GM19351 (cell line): ENCODE measurements around the gene CACNA1C.

Experiments
- ATAC-seq: cut with Tn5 transposase; IDR thresholded peaks from one replicate; pipeline ENCODE4 v1.9.1; 2021; ENCODE audit warnings: mild to moderate bottlenecking, moderate library complexity; ENCODE audit not compliant: unreplicated experiment

CACNA1C gene

DNA sequence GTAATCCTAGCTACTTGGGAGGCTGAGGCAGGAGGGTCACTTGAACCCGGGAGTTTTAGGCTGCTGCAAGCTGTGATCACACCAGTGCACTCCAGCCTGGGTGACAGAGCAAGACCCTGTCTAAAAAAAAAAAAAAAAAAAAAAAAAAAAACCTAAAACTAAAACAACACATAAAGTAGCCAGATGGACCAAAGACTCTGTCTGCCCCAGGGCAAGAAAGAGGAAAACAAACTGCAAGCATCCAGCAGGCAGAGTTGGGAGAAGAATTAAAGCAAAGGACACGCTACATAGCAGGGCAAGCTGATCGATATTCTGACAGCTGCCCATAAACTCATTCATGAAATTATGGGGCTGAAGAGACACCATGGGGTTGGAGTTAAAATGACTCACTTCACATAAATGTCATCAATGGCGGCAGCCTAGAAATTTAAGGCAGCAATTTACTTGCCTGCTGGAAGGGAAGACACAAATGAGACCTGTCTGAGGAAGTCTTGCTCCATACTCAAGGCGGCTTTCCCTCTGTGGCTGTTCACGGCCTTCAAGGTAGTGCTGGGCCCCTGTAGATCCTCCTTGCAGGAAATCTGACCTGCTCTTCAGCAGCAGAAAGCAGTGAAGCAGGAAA, 482.9 kb downstream of the CACNA1C start:
- ATAC-seq: no peak

DNA sequence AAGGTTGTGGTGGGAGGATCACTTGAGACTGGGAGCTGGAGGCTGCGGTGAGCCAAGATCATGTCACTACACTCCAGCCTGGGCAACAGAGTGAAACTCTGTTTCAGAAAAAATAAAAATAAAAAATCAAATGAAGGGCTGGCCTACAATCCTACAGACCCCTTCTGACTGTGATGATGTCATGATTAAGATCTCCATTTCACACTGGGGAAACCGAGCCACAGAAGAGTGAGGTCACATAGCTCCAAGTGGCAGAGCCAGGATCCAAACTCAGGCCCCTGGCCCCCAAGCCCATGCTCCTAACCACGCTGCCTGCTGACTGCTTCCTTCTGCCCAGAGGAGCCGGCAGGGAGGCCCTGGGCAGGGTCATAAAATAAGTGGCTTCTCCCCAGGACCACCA, 483.9 kb downstream of the CACNA1C start:
- no peak for ATAC-seq

DNA sequence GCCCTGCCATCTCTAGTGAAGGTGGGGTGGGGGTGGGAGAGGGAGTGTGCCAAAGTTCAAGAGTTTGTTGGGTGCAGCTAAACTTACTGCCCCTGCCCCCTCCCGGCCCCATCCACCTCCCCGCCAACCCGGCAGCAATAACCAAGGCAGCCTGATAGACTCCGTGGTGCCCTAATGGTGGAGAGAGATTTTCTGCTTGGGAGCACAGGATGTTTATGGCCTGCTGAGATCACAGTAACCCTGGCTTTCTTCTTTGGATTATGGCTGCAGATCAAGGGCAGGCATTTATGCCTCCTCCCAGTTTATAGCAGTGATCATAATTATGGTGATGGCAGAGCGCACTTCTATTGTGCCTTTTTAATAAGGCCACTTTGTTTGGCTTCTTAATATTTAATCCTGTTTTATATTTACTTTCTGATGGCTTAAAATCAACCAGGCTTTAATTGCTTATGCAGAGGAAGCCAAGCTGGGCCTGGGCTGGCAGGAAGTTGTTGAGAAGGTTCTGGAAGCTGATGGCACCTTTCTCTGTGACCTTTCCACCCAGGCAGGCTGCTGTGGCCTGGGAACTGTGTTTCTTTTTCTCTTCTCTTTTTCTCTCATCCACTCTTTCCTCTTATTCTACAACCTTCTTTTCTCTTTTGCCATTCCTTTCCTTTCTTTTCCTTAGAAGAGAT, 485.2 kb downstream of the CACNA1C start:
- no peak for ATAC-seq

DNA sequence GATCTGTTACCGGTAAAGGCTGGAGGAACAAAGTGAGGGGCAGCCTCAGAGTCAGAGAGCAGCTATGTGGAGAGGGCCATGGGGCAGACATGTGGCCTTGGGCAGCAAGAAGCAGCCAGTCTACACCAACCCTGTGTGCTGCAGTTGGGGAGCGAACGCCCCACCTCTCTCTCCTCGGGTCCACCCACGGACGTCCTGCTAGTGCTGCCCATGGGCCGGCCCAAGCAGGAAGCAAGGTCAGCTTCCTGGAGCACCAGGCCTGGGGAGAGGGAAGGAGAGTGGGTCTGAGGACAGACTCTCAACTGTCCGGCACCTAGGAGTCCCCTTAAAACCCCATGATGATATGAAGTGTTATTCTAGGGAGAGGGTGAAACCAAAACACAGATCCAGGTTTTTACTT, 487.2 kb downstream of the CACNA1C start:
- no peak for ATAC-seq

DNA sequence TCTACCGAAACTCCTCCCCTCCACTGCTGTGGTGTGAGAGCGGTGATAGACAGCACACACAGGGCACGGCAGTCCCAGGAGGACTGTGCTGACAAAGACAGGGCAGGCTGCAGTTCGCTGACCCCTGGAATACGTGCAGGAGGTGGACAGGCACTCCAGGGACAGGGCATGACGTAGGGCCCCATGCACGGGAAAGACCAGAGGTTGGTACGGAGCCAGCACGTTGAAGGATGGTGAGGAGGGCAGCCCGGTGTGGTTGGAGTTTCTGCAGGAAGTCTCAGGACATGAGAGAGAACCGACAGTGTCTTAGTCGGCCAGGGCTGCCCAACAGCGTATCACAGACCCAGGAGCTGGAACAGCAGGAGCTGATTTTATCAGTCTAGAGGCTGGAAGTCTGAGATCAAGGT, 487.8 kb downstream of the CACNA1C start:
- no peak for ATAC-seq

DNA sequence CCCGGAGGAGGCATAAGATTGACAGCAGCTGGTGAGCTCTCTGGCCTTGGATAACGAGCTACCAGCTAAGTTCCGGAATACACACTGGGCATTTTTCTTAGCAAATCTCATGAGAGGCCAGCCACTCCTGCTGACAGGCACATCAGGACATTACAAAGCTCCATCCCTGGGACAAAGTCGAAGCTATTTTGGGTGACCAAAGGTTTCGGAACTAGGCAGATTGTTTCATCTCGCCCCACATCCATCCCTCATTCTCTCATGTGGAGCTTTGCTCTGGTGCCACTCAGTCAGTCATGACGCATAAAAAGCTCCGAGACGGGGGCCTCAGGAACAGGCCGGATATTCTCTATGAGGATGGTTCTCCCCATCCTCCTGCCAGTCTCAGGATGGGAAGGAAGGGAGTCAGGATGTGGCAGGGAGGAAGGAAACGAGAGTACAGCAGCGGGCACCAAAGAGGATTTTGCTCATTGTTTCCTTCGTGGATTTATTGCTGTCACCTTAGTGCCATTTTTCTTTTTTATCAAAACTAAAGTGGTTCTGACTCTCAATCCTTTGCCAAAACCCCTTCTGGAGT, 488.9 kb downstream of the CACNA1C start:
- no peak for ATAC-seq

DNA sequence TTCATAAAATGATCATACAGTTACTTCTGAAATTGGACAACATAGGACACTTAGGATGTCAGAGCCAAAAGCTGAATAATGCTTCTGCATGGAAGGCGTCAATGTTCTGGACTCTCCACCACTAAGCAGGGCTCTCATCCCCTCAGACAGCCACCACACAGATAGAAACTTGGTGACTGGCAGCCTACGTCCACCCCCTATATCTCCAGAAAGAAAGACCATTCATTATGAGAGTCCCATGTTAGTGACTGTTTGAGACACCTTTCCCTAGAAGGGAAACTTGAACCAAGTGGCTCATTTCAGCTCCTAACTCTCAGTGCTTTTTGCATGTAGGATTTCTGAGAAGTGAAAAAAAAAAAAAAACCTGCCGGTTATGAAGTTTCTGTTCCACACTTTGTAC, 491.0 kb downstream of the CACNA1C start:
- ATAC-seq: no peak

DNA sequence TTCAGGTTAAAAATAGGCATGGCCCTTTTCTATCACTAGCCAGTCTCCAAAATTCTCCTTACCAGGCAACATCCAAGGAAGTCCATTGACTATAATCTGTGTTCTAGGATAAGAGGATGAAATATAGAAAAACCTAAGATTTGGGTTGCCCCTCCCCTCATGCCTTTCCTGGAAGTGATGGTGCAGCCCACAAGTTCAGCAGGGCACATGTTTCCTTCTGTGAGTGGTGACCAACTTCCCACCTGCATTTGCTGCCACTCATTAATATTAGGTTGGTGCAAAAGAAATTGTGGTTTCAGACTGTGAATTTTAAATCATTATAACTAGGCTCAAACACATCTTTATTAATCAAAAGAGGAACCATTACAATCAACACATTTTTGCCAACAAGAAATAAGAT, 491.4 kb downstream of the CACNA1C start:
- ATAC-seq: no peak

DNA sequence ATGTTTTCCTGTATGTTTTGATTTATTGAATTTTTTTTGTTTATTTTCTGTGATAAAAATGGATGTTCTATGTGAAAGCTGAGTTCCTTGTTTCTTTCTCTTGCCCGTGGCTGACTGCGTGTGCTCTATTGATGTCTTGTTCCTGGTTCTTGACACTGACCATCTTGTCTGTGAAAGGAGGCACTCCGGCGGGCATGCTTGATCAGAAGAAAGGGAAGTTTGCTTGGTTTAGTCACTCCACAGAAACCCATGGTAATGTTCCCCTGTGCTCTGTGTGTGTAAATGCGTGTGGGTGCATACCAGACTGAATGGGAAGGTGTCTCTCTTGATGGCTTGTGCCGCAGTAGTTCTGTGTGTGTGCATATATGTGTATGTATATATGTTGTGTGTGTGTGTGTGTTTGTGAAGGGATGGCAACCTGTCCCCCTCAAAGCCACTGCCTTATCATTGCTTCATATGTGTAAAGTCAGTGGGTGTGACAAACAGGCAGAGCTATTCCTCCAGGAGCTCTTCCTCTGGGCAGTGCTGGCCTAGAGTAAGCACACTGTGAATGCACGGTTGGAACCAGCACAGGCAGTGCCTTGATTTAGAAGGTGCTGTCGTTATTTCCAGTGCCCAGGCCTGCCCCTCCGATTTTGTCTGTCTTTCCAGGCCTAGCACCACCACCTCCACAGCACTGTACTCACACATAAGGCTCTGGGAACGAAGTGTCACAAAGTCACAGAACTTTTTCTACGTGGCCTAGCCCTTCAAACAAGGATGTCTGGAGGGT, 494.7 kb downstream of the CACNA1C start:
- no peak for ATAC-seq

DNA sequence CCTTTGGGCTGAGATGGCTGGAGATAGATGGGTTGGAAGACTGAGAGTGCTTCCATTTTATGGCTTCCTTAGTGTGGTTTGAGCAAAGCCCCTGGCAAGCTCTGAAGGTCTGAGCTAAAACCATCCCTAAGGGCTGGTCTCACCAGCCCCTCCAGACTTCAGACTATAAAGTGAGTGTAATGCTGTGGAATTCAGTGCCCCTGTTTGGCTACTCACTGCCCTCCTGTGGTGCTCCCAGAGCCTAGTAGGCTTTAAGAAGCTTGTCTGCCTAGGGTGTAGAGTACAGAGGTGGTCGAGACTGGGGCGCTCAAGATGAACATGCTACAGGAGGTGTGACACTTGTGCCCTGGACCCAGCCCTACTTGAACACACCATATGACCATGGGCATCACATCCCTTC, 495.3 kb downstream of the CACNA1C start:
- ATAC-seq: no peak

DNA sequence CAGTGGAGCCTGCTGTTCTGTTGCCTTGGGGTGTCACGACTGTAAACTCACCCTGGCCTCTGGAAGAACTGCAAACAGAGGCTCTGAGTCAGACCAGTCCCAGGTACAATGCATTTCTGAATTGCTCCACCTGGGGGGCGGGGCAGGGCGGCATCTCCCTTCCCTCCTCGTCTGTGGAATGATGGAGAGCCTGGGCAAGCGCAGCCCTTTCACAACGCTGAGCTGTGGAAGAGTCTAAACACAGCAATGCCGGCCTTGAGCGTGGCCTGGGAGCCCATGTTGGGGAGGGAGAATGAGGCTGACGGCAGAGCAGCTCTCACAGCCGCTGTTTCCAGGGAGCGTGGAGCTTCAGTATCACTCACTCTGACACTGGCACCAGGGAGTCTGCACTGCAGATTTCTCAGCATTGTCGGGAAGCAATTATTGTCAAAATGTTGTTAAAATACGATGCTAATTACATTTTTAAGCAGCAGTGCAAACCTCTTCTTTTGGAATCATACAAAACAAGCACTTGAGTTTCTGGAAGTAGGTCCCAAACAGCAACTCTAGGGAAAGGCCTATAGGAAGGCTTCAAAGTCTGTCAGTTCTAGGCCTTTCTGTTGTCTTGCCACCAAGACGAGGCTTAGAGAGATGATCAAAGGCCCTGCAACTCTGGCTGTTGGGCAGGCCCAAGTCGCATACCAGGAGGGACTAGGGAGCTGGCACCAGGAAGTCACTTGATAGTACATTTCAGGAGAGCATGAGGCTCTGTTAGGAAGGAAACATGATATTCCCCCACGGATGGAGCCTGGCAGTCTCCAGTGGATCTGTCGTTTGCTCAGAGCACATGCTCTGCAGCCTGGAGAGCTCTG, 498.0 kb downstream of the CACNA1C start:
- ATAC-seq: no peak

DNA sequence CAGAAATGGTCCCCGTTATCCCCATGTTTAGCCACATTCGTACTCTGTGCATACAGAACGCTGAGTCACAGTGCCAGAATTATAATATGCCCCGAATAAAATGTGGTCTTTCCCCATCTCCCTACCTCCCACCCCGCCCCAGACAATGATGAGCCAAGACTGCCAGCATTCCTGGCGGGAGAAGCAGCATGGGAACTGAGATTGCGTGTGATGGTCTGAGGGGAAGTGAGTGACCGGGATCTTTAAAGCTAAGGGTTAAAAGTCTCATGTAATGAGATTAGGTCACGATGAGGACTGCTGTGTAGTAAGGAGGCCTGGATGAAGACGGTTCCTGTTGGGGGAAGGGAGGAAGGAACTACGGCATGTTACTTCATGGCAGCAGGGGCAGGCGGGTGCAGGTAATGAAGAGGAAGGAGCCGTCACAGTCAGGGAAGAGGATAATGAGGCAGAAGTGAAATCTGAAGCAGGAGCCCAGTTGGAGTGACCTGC, 498.7 kb downstream of the CACNA1C start:
- ATAC-seq: no peak

DNA sequence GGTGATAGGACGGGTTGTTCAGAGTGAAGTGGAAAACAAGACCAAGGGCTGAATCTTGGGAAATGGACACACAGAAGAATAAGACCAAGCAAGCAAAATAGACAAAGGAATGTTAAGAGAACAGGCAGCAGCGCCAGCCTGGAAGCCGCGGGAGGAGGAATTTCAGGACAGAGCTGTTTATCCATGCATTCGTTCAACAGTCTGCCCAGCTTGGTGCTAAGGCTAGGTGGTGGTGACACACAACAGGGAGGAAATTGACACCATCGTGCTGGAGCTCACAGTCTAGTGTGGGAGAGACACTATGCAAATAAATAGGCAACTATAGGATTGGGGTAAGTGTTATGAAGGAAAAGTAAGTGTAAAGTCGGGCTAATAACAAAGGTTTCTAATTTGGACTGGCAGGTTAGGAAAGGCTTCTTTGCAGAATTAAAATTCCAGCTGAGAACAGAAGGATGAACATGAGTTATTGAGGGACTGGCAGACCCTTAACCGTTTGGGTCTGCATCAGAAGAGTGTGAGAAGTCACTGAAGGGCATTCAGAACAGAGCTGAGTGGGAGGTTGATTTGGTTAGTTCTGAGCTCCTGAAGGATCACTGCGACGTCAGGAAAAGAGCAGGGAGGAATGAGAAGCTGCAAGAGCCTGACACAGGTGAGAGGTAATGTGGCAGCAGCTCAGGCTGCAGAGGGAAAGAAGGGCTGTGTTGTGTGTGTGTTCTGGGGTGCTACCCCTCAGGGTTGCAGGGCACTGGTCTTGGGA, 499.4 kb downstream of the CACNA1C start:
- no peak for ATAC-seq

DNA sequence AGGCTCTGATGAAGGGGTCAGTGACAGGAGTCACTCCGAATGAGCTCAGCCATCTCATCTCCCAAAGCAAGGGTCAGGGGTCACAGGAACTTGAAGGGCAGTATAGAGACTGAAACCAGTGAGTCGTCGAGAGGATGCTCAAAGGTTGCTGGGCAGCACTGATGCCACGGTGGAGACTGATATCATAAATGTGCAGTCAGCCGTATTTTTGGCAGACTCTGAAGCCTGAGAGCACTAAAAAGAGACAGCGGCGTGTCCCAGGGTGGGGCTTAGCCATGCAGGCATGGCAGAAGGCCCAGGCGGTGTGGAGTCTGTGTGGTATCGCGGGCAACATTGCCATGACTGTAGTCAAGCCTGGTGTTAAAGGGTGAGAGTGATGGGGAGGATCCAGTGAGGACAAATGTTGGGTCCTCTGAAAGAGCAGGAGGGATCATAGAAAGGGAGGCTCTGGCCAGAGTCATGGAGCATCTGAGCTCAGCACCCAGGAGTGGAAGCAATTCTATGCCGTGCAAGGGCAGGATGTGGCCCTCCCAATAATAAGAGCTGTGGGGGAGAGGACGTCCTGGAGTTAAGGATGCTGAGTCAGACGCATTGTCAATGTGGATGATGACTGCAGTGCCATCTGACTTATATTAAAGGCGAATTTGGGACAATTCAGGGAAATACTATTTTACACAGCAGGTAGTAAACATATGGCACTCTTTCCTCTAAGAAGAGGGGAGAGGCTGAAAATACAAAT, 500.8 kb downstream of the CACNA1C start:
- ATAC-seq: no peak

DNA sequence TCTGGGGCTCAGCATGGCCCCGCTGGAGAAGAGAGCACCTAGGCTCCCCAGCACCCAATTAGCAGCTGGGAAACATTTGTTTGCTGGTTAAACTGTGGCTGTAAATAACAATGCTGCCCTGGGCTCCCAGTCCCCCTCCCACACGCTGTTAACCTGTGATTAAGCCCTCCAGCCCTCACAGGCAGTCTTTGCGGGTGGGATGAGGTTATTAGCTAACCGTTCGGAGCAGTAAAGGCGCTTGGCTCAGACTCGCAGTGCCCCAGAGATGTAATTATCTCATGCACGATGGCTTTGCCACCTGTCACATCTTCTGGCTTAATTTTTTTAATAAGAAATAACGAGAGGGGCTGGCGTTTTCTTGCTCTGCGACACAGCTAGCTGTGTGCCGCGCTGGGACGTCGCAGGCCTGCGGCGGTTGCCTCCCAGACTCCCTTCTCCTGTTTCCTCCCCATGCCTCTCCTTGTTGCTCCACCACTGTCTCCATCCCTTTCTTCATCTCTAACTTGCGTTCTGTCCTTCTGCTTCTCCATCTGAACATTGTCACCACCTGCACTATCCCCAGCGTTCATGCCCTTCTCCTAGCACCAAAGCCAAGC, 502.8 kb downstream of the CACNA1C start:
- no peak for ATAC-seq

DNA sequence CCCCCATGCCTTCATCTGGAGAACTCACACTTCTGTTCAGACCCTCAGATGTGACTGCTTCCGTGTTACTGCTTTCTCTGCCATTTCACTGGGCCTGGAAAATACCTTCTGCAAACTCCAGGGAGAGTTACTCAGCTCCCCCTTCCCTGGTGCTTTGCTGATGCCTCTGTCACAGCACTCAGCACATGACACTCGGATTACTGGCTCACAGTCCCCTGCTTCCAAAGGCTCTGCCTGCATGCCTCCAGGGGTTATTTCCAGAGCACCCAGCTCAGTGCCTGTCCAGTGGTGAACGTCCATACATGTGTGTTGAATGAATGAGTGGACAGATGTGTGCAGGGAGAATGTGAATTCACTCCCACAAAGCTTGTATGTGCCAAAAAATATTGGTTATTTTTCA, 504.8 kb downstream of the CACNA1C start:
- ATAC-seq: no peak

DNA sequence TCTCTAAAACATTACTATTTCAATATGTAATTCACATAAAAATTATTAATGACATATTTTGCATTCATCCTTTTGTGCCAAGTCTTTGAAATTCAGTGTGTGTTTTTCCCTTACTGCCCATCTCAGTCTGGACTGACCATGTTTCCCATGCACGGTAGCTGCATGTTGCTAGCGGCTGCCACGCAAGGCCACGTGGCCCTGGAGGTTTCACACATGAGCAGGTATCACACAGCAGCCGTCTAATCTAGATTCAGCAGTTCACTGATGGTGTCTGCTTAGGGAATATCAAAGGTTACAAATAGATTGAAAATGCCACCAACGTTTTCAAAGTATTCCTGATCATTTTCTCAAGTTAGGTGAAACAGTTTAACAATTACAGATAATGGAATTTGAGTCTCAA, 507.1 kb downstream of the CACNA1C start:
- ATAC-seq: no peak

DNA sequence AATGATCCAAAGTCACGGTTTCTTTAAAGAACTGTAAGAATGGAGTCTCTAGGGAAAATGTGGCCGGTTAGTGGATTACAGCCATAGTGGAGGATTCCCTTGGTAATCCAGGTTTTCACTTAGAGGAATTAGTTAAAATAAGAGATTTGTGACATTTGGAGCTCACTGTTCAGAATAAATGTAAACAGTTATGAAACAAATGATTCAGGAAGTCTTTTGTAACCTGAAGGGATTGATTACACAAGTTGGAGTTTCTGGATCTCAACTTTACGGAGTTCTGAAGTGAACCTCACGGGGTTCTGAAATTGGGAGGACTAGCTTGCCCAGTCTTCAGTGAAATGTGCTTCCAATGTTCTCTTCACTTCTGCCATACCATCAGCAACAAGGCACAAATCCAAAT, 507.6 kb downstream of the CACNA1C start:
- no peak for ATAC-seq

DNA sequence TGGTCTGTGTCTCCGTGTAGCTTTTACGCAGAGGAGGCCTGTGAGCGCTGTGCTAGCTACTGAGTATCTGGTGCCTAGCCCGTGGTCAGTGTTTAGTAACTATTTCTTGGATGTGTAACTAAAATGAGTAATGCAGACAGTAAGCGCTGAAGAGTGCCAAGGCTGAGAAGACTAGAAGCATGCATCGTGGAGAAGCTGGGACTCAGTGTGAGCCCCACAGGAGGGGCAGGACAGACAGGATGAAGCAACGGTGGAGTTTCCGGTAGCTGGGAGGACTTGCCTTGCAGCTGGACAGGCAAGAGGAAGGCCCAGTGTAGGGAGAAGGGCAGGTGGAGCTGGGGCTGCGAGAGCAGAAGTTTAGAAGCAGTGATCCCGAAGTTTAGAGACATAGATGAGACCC, 508.6 kb downstream of the CACNA1C start:
- ATAC-seq: no peak
